ENCODE measurements around the gene INIP. TPM values are rescaled to one million over a fixed set of nuclear protein-coding genes. Genes with fewer than 3 reads are reported as not detected.

The INIP gene
- total RNA-seq, 2 donors from 2014 or later: 16.1 to 19.3 TPM

GRCh38 chr9:112670991-112671625 is 46.8 kb downstream of the INIP start:
- Mint-ChIP-seq H3K4me1 (no peaks in the 10 kb centered on the region), H3K4me3 (no peak overlapping the region), H3K27ac (no peak overlapping the region), H3K9me3 (peaks cover 2% of the 10 kb centered on the region), H3K27me3 (ENCODE audit: insufficient read depth) (no peaks in the 10 kb centered on the region), H3K36me3 (ENCODE audit: low read depth) (no peaks in the 10 kb centered on the region)
- Histone ChIP-seq H3K9me3 (ENCODE audit: control insufficient read depth, low read length) (no peaks in the 10 kb centered on the region), H3K36me3 (ENCODE audit: control insufficient read depth, insufficient read depth, low read length) (no peaks in the 10 kb centered on the region), H3K4me3 (ENCODE audit: low read length) (no peak overlapping the region), H3K4me1 (ENCODE audit: control insufficient read depth, insufficient read depth, low read length) (no peaks in the 10 kb centered on the region), H3K9ac (ENCODE audit: extremely low read depth, low read length, poor library complexity, severe bottlenecking) (no peak overlapping the region), H3K27me3 (ENCODE audit: control insufficient read depth, insufficient read depth, low read length, poor library complexity, severe bottlenecking) (no peaks in the 10 kb centered on the region), H3K27ac (ENCODE audit: low read depth, low read length) (no peak overlapping the region)
- WGBS, 2 experiments (ENCODE audit: insufficient coverage in 1 of 2, insufficient read length in 1 of 2): 76 to 84% methylated on average over 7 of the region's 7 CpGs
- TF ChIP-seq CTCF (conservative IDR thresholded peaks at IDR 0.05): no peak
- no peak for DNase-seq

GRCh38 chr9:112669326-112669725 is 48.6 kb downstream of the INIP start:
- no peak overlapping the region for H3K27ac Mint-ChIP-seq
- H3K36me3 Mint-ChIP-seq (ENCODE audit: low read depth): no peaks in the 10 kb centered on the region
- H3K4me3 Mint-ChIP-seq: no peak overlapping the region
- no peaks in the 10 kb centered on the region for H3K36me3 ChIP-seq (ENCODE audit: control insufficient read depth, insufficient read depth, low read length)
- no peak overlapping the region for H3K4me3 ChIP-seq (ENCODE audit: low read length)
- no peak for TF ChIP-seq CTCF (conservative IDR thresholded peaks at IDR 0.05)
- H3K27me3 ChIP-seq (ENCODE audit: control insufficient read depth, insufficient read depth, low read length, poor library complexity, severe bottlenecking): no peaks in the 10 kb centered on the region
- DNase-seq: no peak
- WGBS, 2 experiments (ENCODE audit: insufficient coverage in 1 of 2, insufficient read length in 1 of 2): 92% methylated on average over 1 of the region's 2 CpGs; no CpG with 5 or more reads in 1 of the 2 experiments
- H3K9me3 Mint-ChIP-seq: peaks cover 2% of the 10 kb centered on the region
- H3K27ac ChIP-seq (ENCODE audit: low read depth, low read length): no peak overlapping the region
- H3K27me3 Mint-ChIP-seq (ENCODE audit: insufficient read depth): no peaks in the 10 kb centered on the region
- no peak overlapping the region for H3K9ac ChIP-seq (ENCODE audit: extremely low read depth, low read length, poor library complexity, severe bottlenecking)
- no peaks in the 10 kb centered on the region for H3K9me3 ChIP-seq (ENCODE audit: control insufficient read depth, low read length)
- no peaks in the 10 kb centered on the region for H3K4me1 ChIP-seq (ENCODE audit: control insufficient read depth, insufficient read depth, low read length)
- H3K4me1 Mint-ChIP-seq: no peaks in the 10 kb centered on the region

- peak; percentile 41 for TF ChIP-seq CTCF (conservative IDR thresholded peaks at IDR 0.05)
- DNase-seq: no peak
- Mint-ChIP-seq H3K9me3 (no peaks in the 10 kb centered on the region), H3K27me3 (ENCODE audit: insufficient read depth) (no peaks in the 10 kb centered on the region), H3K4me3 (no peak overlapping the region), H3K4me1 (no peaks in the 10 kb centered on the region), H3K36me3 (ENCODE audit: low read depth) (no peaks in the 10 kb centered on the region), H3K27ac (no peak overlapping the region)
- Histone ChIP-seq H3K4me3 (ENCODE audit: low read length) (no peak overlapping the region), H3K36me3 (ENCODE audit: control insufficient read depth, insufficient read depth, low read length) (peaks cover 6% of the 10 kb centered on the region), H3K9ac (ENCODE audit: extremely low read depth, low read length, poor library complexity, severe bottlenecking) (no peak overlapping the region), H3K4me1 (ENCODE audit: control insufficient read depth, insufficient read depth, low read length) (no peaks in the 10 kb centered on the region), H3K27ac (ENCODE audit: low read depth, low read length) (no peak overlapping the region), H3K9me3 (ENCODE audit: control insufficient read depth, low read length) (no peaks in the 10 kb centered on the region), H3K27me3 (ENCODE audit: control insufficient read depth, insufficient read depth, low read length, poor library complexity, severe bottlenecking) (no peaks in the 10 kb centered on the region)
- 94 to 100% methylated on average over 1 to 3 of the region's 4 CpGs for WGBS, 2 experiments (ENCODE audit: insufficient coverage in 1 of 2, insufficient read length in 1 of 2)
These were observed 52.6 kb downstream of the INIP start for GRCh38 chr9:112665347-112665746.
